Measurements from ENCODE around the gene COL2A1. TPM values are rescaled to one million over a fixed set of nuclear protein-coding genes. Genes with fewer than 3 reads are reported as not detected.

COL2A1 gene
- total RNA-seq: 0.16 TPM in 1 of 2 replicates, not detected in the other

GRCh38 chr12:48004053-48004941 is at the start of gene COL2A1:
COL2A1 (minus strand) TSS chr12:48004476; CDS start chr12:48004321, 155 bp downstream.

GRCh38 chr12:47963340-47964040 is 40.8 kb downstream of the COL2A1 start, which contains the start of gene TMEM106C:
TMEM106C (plus strand) TSS chr12:47963596; CDS start chr12:47964237, 641 bp downstream.

Other genes with a start within 250 kb of the COL2A1 start
- 7.1 and 17.5 TPM in 2 replicates for gene RAPGEF3, start 245.6 kb downstream of the COL2A1 start, total RNA-seq
- 29.4 and 38.9 TPM in 2 replicates for gene SLC48A1, start 231.2 kb downstream of the COL2A1 start, total RNA-seq
- gene HDAC7, start 184.6 kb downstream of the COL2A1 start, total RNA-seq: 78.2 and 84.3 TPM in 2 replicates
- 57.0 and 66.0 TPM in 2 replicates for gene VDR, start 99.5 kb downstream of the COL2A1 start, total RNA-seq
- gene TMEM106C, start 40.9 kb downstream of the COL2A1 start, total RNA-seq: 51.6 and 79.3 TPM in 2 replicates
- 24.9 and 28.1 TPM in 2 replicates for gene SENP1, start 101.6 kb upstream of the COL2A1 start, total RNA-seq
- gene PFKM, start 114.9 kb upstream of the COL2A1 start, total RNA-seq: 67.2 and 85.7 TPM in 2 replicates
- 31.0 and 33.3 TPM in 2 replicates for gene ASB8, start 153.0 kb upstream of the COL2A1 start, total RNA-seq
- gene CCDC184, start 179.2 kb upstream of the COL2A1 start, total RNA-seq: 0.73 and 0.97 TPM in 2 replicates
- not detected in 2 replicates for gene OR10AD1, start 198.8 kb upstream of the COL2A1 start, total RNA-seq

Measured in hair follicle dermal papilla cell (primary cell).